SH-SY5Y (cell line): ENCODE data around the gene ARHGAP15.

Source experiments
- GATA2 ChIP-seq: IDR thresholded peaks from 2 replicates; pipeline ENCODE4 v1.6.1; 2011; ENCODE audit warnings: mild to moderate bottlenecking, low read depth, low read length
- GATA3 ChIP-seq: IDR thresholded peaks from 2 replicates; pipeline ENCODE4 v1.6.1; 2011; ENCODE audit warnings: low read depth, mild to moderate bottlenecking, low read length, moderate library complexity

DNA sequence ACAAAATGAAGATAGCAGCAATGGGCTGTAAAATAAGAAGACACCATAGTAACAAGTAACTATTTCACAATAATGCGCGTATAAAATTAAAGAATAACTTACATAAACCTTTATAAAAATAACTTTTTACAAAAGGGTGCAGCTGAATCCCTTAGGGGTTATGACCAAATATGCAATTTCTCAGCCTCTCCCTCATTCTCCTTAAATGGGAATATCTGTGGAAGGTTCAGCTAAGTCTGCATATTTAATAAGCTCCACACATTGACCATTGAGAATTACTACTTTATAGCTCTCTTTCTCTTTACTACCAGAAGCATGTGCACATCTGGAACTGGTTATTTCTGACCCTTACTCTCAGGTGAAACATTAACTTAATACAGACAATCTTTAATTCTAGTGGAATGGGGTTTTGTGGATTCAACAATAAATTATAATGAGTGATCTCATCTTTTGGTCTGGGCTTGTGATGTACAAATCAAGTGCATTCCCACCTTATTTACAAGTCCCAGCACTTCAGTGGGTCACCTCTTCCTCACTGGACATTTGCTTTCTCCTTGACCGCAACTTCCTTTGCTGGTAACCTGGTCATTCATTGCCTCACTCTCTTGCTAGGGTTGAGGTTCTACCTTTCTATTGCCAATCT, 15.7 kb downstream of the ARHGAP15 start:
- TF ChIP-seq GATA2, result no peak
- TF ChIP-seq GATA3, result no peak
